Activated naive CD4-positive, alpha-beta T cell treated with anti-CD3 and anti-CD28 coated beads, Interleukin-2, amount 50 U/mL, for 72 hours (primary cell): Measurements from ENCODE around the gene HMCN2. TPM values are rescaled to one million over a fixed set of nuclear protein-coding genes. Genes with fewer than 3 reads are reported as not detected.

Source experiments
- ATAC-seq, 2 donors: fragments of 150-1000 bp; cut with Tn5 transposase; 2 replicates each; pipeline ENCODE4 v1.10.0; 2021; ENCODE audit warnings: mild to moderate bottlenecking in 2 of 2, moderate library complexity in 2 of 2
- DNase-seq, 2 donors: peaks; one replicate each; pipeline ENCODE4 v3.0.0; 2021 to 2022; ENCODE audit warnings: low spot score in 2 of 2
- H3K27ac Mint-ChIP-seq, 2 donors: one replicate each; pipeline ENCODE4 v1.8.0; 2022; ENCODE audit warnings: mild to moderate bottlenecking in 2 of 2, mixed read lengths in 2 of 2
- H3K36me3 Mint-ChIP-seq, 2 donors: one replicate each; pipeline ENCODE4 v1.8.0; 2022; ENCODE audit warnings: mixed read lengths in 2 of 2
- H3K9me3 Mint-ChIP-seq, 2 donors: one replicate each; pipeline ENCODE4 v1.8.0; 2022; ENCODE audit warnings: mixed read lengths in 2 of 2
- total RNA-seq, 2 donors: library from RNA; stranded (reverse); gene quantifications; one replicate each; pipeline ENCODE4 v1.2.3, GENCODE V29; 2022

HMCN2 gene
- total RNA-seq, 2 donors from 2014 or later, result not detected

DNA sequence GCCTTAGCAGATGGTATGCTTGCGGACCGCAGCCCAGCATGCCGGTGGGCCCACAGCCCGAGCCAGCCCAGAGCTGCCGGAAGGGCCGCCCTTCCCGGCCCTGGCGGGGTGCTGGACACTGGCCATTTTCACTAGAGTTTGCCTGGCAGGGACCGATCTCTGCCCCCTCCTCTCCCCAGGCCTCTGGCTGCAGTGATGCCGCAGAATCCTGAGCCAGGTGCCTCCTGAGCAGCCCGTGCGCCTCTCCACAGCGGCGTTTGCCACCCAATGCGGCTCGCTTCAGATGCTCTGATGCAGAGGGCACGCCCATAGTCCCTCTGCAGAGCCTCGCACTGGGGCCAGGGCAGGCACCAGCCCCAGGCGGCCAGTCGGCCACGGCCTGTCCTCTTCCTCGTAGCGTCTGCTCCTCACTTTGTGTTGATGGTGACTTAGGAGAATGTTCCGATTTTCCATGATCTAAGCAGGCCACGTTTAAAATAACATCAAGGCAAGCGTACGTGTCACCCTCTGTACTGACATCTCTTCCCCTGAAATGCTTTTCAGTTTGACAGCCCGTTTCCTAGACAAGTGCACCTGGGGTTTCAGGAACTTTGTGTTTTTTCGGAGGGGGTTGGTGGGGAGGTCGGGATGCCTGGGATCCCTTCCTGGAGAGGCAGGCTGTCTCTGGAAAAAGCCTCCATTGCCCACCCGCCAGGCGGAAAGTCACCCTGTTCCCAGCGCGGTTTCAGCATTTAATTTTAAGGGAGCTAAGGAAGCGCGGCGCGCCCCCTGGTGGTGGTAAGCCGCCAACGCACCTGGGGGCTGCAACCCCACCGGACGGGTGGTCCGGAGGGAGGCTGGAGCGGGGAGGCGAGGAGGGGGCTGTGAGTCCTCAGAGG lies 29.8 kb upstream of the HMCN2 start:
- peak; percentile 51 to 78 for DNase-seq
- Mint-ChIP-seq H3K9me3 (no peaks in the 10 kb centered on the region), H3K27ac (peak overlapping the region in 1 of 2 donors; percentile 27), H3K36me3 (peaks cover 0 to 4% of the 10 kb centered on the region in 2 donors)
- ATAC-seq, result peak in 1 of 2 donors; percentile 26

- DNase-seq (no peak), ATAC-seq (no peak)
- Mint-ChIP-seq H3K9me3 (no peaks in the 10 kb centered on the region), H3K36me3 (peaks cover 0 to 4% of the 10 kb centered on the region in 2 donors), H3K27ac (no peak overlapping the region)
Measured at GRCh38 chr9:130236436-130236985, 29.0 kb upstream of the HMCN2 start.

DNA sequence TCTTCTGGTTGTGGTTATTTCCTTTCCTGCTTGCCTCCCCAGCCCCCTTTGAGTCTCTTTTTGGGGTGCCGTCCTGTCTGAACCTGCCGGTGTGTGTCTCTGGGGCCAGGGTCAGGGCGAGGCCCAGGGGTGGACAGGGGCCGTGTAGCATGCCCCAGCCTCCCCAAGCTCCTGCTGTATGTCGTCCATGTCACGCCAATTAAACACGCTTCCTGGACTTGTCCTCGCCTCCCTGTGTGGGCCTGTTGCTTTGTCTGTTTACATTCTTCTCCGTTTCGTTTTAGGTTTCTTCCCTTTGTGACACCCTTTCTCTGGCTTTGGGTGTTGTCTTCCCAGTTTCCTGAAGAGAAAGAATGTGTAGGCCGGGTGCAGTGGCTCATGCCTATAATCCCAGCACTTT lies 28.5 kb upstream of the HMCN2 start:
- ATAC-seq, result no peak
- no peak overlapping the region for H3K27ac Mint-ChIP-seq

DNA sequence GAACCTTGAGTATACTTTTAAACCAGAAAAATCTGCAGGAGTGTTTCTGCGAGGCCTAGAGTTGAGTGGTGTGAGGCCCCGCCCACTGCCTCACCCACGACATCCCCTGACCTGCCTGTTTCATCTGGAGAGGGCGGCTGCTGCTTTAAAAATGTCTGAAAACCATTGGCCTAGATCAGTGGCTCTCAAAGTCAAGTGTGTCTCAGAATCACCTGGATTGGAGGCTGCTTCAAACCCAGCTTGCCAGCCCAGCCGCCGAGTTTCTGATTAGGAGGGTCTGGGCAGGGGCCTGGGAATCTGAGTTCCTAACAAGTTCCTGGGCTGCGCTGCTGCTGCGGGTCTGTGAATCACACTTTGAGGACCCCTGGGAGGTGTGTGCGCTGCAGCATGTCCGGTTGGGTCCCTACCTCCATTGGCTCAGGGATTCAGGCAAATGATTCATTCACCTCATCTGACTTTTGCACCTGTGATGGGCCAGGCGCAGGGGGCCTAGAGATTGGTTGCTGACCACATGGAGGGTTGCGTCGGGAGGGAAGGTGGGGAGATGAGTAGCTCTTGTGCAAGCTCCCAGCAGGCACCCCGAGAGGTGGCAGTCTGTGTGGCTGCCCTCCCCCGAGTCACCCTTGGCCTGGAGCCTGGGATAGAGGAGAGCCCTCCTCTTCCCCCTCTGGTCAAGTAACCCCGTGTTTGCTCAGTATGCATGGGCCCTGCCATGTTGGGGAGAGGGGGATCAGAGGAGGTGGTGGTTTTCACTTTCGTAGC lies 27.6 kb upstream of the HMCN2 start:
- Mint-ChIP-seq H3K27ac (no peak overlapping the region), H3K36me3 (peaks cover 0 to 4% of the 10 kb centered on the region in 2 donors), H3K9me3 (no peaks in the 10 kb centered on the region)
- ATAC-seq, result no peak
- DNase-seq, result no peak

More for the DNA sequence above, 28.5 kb upstream of the HMCN2 start:
- peaks cover 0 to 4% of the 10 kb centered on the region in 2 donors for H3K36me3 Mint-ChIP-seq
- DNase-seq, result no peak
- H3K9me3 Mint-ChIP-seq, result no peaks in the 10 kb centered on the region

GRCh38 chr9:130239363-130239695 lies 26.2 kb upstream of the HMCN2 start:
- Mint-ChIP-seq H3K9me3 (no peaks in the 10 kb centered on the region), H3K27ac (peak overlapping the region in 1 of 2 donors; percentile 72), H3K36me3 (no peaks in the 10 kb centered on the region)
- DNase-seq, result no peak
- peak; percentile 37 to 39 for ATAC-seq

DNA sequence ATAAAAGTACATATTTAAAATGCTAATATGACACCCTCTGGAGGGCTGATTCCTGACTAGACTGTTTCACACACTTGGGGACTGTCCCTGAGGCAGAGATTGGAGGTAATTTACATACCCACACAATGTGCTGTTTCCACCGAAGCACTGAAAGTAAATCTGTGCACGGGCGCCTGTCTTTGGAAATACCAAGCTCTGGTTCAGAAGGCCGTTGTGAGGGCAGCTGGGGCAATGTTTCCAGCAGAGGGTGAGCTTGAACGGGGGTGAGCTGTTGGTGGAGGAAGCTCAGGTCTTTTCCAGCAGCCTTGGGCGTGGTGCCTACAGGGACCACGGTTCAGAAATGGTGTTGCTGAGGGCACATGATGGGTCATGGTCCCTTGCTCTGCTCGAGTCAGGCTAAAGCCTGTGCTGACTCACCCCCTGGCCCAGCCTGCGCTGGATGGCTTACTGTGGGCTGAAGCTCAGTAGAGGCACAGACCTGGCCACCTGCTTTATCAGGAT lies 25.8 kb upstream of the HMCN2 start:
- Mint-ChIP-seq H3K27ac (peak overlapping the region in 1 of 2 donors; percentile 72), H3K36me3 (no peaks in the 10 kb centered on the region), H3K9me3 (no peaks in the 10 kb centered on the region)
- peak; percentile 39 to 66 for DNase-seq
- ATAC-seq, result peak; percentile 79 to 87

DNA sequence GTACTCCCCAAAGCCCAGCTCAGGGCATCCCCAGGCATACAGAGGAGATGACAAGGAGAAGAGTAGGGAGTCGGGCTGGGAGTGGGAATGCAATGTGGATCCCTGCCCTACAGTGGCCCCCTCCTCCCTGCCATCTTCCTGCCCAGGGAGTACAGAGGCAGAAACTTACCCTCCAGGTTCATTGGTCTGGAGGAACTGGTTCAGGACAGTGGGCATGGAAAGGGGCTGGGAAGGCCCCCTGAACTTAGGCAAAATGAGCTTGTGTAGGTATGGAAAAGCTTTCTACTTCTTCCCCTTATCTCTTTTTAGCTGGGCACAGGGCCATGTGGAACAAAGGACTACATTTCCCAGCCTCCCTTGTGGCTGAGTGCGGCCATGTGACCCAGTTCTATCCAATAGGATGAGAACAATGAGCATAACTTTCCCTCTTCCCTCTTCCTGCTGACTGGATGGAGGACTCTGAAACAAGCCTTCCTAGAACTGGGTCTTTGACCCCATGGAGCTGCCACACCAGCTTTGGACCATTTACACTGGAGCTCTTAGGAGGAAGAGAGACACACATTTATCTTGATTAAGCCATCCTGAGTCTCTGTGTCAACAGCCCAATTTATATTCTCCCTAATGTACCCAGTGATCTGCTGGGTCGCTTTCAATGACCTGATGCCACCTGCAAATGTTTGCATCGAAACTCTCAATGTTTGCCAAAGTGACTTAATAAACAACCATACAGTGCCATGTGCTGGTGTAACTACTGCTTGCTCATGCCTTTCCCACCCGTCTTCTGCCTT lies 25.0 kb upstream of the HMCN2 start:
- Mint-ChIP-seq H3K36me3 (no peaks in the 10 kb centered on the region), H3K27ac (peak overlapping the region in 1 of 2 donors; percentile 72), H3K9me3 (no peaks in the 10 kb centered on the region)
- ATAC-seq (peak; percentile 29 to 65), DNase-seq (peak in 1 of 2 donors; percentile 42)

DNA sequence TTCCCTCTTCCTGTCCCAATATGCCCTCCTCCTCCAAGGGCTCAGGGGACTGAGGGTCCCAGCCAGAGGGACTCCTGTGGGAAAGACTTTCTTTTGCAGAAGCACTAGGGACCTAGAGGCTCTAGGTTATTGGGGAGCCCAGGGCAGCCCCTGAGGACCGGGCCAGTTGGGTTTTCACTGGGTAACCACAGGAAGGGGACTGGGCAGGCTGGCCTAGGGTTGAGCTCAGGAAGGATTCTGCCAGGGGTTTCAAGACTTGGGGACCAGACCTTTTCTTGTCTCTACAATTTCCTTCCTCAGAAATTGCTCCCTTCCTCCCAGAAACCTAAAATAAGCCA lies 24.4 kb upstream of the HMCN2 start:
- no peaks in the 10 kb centered on the region for H3K9me3 Mint-ChIP-seq

DNA sequence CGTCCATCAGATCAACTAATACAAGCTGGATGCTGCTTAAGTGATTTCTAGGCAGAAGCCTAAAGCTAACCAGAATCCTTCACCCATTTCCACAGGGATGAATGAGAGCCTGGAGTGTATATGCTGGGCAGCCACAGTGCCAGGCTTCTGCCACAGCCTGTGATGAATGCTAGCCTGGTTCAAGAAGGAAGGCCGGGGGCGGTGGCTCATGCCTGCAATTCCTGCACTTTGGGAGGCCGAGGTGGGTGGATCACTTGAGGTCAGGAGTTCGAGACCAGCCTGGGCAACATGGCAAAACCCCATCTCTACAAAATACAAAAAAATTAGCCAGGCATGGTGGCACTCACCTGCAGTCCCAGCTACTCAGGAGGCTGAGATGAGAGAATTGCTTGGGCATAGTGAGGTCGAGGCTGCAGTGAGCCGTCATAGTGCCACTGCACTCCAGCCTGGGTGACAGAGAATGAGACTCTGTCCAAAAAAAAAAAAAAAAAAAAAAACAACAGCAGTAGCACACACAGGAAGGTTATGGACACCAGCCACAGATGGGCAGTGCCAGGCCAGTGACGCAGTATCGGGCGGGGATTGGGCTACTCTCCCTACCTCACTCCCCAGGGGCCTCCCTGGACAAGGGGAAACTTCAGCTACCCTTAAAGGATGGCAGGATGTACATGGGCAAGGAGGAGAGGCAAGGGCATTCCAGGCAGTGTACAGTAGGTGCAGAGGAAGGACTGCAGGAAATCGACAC lies 23.1 kb upstream of the HMCN2 start:
- peak in 1 of 2 donors; percentile 3 for ATAC-seq

More for the DNA sequence above, 24.4 kb upstream of the HMCN2 start:
- DNase-seq (no peak), ATAC-seq (no peak)
- H3K27ac Mint-ChIP-seq, result peak overlapping the region in 1 of 2 donors; percentile 72
- no peaks in the 10 kb centered on the region for H3K36me3 Mint-ChIP-seq

GRCh38 chr9:130243015-130243881 lies 22.3 kb upstream of the HMCN2 start:
- ATAC-seq (peak; percentile 49 to 62), DNase-seq (peak; percentile 79 to 89)
- Mint-ChIP-seq H3K36me3 (no peaks in the 10 kb centered on the region), H3K27ac (no peak overlapping the region), H3K9me3 (no peaks in the 10 kb centered on the region)

More for the DNA sequence above, 23.1 kb upstream of the HMCN2 start:
- no peaks in the 10 kb centered on the region for H3K9me3 Mint-ChIP-seq
- H3K36me3 Mint-ChIP-seq, result no peaks in the 10 kb centered on the region
- no peak for DNase-seq
- no peak overlapping the region for H3K27ac Mint-ChIP-seq

DNA sequence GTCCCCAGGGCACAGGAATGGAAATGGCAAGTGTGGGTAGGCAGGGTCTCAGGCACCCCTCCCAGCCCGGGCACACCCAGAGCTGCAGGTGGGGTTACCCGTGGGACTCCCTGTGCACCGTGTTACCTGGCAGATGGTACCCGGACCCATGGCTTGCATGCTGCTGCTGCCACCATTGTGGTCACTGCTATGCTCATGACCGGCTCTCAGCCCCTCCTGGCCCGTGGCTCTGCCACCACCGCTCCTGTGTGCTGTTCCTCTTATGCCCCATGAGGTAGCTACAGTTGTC lies 21.7 kb upstream of the HMCN2 start:
- no peak overlapping the region for H3K27ac Mint-ChIP-seq
- DNase-seq (no peak), ATAC-seq (no peak)
- H3K9me3 Mint-ChIP-seq, result no peaks in the 10 kb centered on the region
- H3K36me3 Mint-ChIP-seq, result no peaks in the 10 kb centered on the region

GRCh38 chr9:130244548-130245165 lies 20.9 kb upstream of the HMCN2 start:
- DNase-seq, result peak in 1 of 2 donors; percentile 48
- H3K9me3 Mint-ChIP-seq, result no peaks in the 10 kb centered on the region
- H3K27ac Mint-ChIP-seq, result no peak overlapping the region
- no peaks in the 10 kb centered on the region for H3K36me3 Mint-ChIP-seq
- no peak for ATAC-seq

- DNase-seq (peak in 1 of 2 donors; percentile 47), ATAC-seq (no peak)
- Mint-ChIP-seq H3K36me3 (no peaks in the 10 kb centered on the region), H3K27ac (no peak overlapping the region), H3K9me3 (no peaks in the 10 kb centered on the region)
Measured at GRCh38 chr9:130245474-130245873, 20.1 kb upstream of the HMCN2 start.

DNA sequence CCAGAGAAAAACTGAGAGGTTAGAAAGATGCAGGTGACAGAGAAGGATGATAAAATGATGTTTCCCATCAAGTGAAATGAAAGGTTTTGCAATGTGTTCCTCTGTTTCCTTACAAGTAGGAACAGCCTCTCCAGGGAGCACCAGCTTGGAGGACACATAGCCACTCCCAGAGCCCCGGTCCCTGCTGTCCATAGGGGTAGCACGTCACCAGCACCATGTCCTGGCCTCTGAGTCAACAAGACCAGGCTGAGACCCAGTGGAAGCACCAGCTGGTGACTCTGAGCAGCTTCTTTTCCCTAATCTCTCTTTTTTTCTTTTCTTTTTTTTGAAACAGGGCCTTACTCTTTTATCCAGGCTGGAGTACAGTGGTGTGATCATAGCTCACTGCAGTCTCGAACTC lies 19.4 kb upstream of the HMCN2 start:
- DNase-seq (peak in 1 of 2 donors; percentile 9), ATAC-seq (no peak)
- H3K27ac Mint-ChIP-seq, result no peak overlapping the region
- no peaks in the 10 kb centered on the region for H3K9me3 Mint-ChIP-seq
- H3K36me3 Mint-ChIP-seq, result no peaks in the 10 kb centered on the region
